Measurements from ENCODE around the gene DNAJC13. TPM values are rescaled to one million over a fixed set of nuclear protein-coding genes. Genes with fewer than 3 reads are reported as not detected.
"Not testable (repeated sequence)": the region's sequence is repeated elsewhere in the genome, so short reads cannot be mapped to it uniquely, and the experiment has no call there.

DNAJC13 gene
- total and polyA plus RNA-seq, 7 donors = 7.4 to 30.9 (median 24.7) TPM

- Histone ChIP-seq H3K4me3 (no peak overlapping the region), H3K4me1 (no peaks in the 10 kb centered on the region), H3K27ac (no peak overlapping the region), H3K9me3 (no peaks in the 10 kb centered on the region), H3K27me3 (ENCODE audit: insufficient read depth in 3 of 3, low read length in 2 of 3) (no peaks in the 10 kb centered on the region), H3K36me3 (ENCODE audit: insufficient read depth in 1 of 2, low read depth in 1 of 2) (no peaks in the 10 kb centered on the region)
- no peak for ATAC-seq
- WGBS, 3 donors = 87 to 95% (median 87%) methylated on average over 8 of the region's 8 CpGs
- TF ChIP-seq, protein P1, sequence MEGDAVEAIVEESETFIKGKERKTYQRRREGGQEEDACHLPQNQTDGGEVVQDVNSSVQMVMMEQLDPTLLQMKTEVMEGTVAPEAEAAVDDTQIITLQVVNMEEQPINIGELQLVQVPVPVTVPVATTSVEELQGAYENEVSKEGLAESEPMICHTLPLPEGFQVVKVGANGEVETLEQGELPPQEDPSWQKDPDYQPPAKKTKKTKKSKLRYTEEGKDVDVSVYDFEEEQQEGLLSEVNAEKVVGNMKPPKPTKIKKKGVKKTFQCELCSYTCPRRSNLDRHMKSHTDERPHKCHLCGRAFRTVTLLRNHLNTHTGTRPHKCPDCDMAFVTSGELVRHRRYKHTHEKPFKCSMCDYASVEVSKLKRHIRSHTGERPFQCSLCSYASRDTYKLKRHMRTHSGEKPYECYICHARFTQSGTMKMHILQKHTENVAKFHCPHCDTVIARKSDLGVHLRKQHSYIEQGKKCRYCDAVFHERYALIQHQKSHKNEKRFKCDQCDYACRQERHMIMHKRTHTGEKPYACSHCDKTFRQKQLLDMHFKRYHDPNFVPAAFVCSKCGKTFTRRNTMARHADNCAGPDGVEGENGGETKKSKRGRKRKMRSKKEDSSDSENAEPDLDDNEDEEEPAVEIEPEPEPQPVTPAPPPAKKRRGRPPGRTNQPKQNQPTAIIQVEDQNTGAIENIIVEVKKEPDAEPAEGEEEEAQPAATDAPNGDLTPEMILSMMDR (IDR thresholded peaks at IDR 0.05) = no peak
- intact Hi-C loops (cut with DNase I) = no loop called here
- DNase-seq = no peak
Measured at GRCh38 chr3:132386259-132386658, 31.0 kb upstream of the DNAJC13 start.

DNA sequence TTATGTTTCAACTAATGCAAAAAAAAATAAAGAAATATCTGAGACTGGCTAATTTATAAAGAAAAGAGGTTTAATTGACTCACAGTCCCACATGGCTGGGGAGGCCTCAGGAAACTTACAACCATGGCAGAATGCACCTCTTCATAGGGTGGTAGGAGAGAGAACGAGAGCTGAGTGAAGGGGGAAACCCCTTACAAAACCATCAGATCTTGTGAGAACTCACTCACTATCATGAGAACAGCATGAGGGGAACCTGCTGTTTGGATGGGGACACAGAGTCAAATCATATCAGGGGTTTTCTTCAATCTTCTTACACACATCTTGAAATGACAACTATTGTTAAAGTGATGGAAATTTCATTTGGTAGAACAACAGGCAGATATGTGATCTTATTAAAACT lies 24.6 kb upstream of the DNAJC13 start:
- intact Hi-C loops (cut with DNase I); H3K4me1 ChIP-seq; H3K4me3 ChIP-seq; DNase-seq; H3K36me3 ChIP-seq (ENCODE audit: insufficient read depth in 1 of 2, low read depth in 1 of 2); H3K9me3 ChIP-seq; ATAC-seq; H3K27ac ChIP-seq; H3K27me3 ChIP-seq (ENCODE audit: insufficient read depth in 3 of 3, low read length in 2 of 3): not testable (repeated sequence)
- 85 to 95% (median 87%) methylated on average over 1 of the region's 1 CpG for WGBS, 3 donors

- Histone ChIP-seq H3K4me1 (no peaks in the 10 kb centered on the region), H3K27me3 (ENCODE audit: insufficient read depth in 3 of 3, low read length in 2 of 3) (no peaks in the 10 kb centered on the region), H3K4me3 (no peak overlapping the region), H3K36me3 (ENCODE audit: insufficient read depth in 1 of 2, low read depth in 1 of 2) (no peaks in the 10 kb centered on the region), H3K27ac (no peak overlapping the region), H3K9me3 (no peaks in the 10 kb centered on the region)
- TF ChIP-seq, protein P1 (IDR thresholded peaks at IDR 0.05) = no peak
- DNase-seq (peak in 1 of 2 donors; percentile 49), ATAC-seq (no peak)
- WGBS, 3 donors = 12 to 16% (median 15%) methylated on average over 2 of the region's 2 CpGs
- intact Hi-C loops (cut with DNase I) = no loop called here
Measured at GRCh38 chr3:132394320-132394719, 23.0 kb upstream of the DNAJC13 start.

GRCh38 chr3:132395126-132395525 lies 22.2 kb upstream of the DNAJC13 start:
- Histone ChIP-seq H3K27me3 (ENCODE audit: insufficient read depth in 3 of 3, low read length in 2 of 3) (no peaks in the 10 kb centered on the region), H3K36me3 (ENCODE audit: insufficient read depth in 1 of 2, low read depth in 1 of 2) (no peaks in the 10 kb centered on the region), H3K9me3 (no peaks in the 10 kb centered on the region), H3K4me3 (no peak overlapping the region), H3K27ac (no peak overlapping the region), H3K4me1 (no peaks in the 10 kb centered on the region)
- intact Hi-C loops (cut with DNase I) = loop anchor here in 1 of 2 donors (5.0 kb wide), 2 partner anchors 43 to 138 kb away; no protein-coding TSS in a partner anchor
- TF ChIP-seq, protein P1 (IDR thresholded peaks at IDR 0.05) = no peak
- ATAC-seq (no peak), DNase-seq (no peak)
- WGBS, 3 donors = 72 to 85% (median 75%) methylated on average over 1 of the region's 1 CpG

GRCh38 chr3:132396255-132396654 lies 21.0 kb upstream of the DNAJC13 start:
- Histone ChIP-seq H3K27ac (no peak overlapping the region), H3K4me1 (no peaks in the 10 kb centered on the region), H3K36me3 (ENCODE audit: insufficient read depth in 1 of 2, low read depth in 1 of 2) (no peaks in the 10 kb centered on the region), H3K4me3 (no peak overlapping the region), H3K27me3 (ENCODE audit: insufficient read depth in 3 of 3, low read length in 2 of 3) (no peaks in the 10 kb centered on the region), H3K9me3 (no peaks in the 10 kb centered on the region)
- ATAC-seq (no peak), DNase-seq (no peak)
- intact Hi-C loops (cut with DNase I) = loop anchor here in 1 of 2 donors (5.0 kb wide), 2 partner anchors 44 to 139 kb away; no protein-coding TSS in a partner anchor
- 88 to 95% (median 94%) methylated on average over 23 to 24 of the region's 24 CpGs for WGBS, 3 donors
- TF ChIP-seq, protein P1 (IDR thresholded peaks at IDR 0.05) = no peak

GRCh38 chr3:132396776-132397175 lies 20.5 kb upstream of the DNAJC13 start:
- H3K36me3 ChIP-seq (ENCODE audit: insufficient read depth in 1 of 2, low read depth in 1 of 2); H3K27ac ChIP-seq; DNase-seq; H3K27me3 ChIP-seq (ENCODE audit: insufficient read depth in 3 of 3, low read length in 2 of 3); H3K4me3 ChIP-seq; ATAC-seq; H3K4me1 ChIP-seq; H3K9me3 ChIP-seq: not testable (repeated sequence)
- intact Hi-C loops (cut with DNase I) = loop anchor here in 1 of 2 donors (5.0 kb wide), 2 partner anchors 44 to 139 kb away; no protein-coding TSS in a partner anchor
- 81 to 90% (median 90%) methylated on average over 8 of the region's 8 CpGs for WGBS, 3 donors
